WI38 (cell line): ENCODE data around the gene EPHB1.
"Not testable (repeated sequence)": the region's sequence is repeated elsewhere in the genome, so short reads cannot be mapped to it uniquely, and the experiment has no call there.

Experiments
- H3K4me3 ChIP-seq: 2 replicates; pipeline ENCODE4 v1.5.1; 2011; ENCODE audit warnings: low read depth, mild to moderate bottlenecking, control low read depth, low read length
- CTCF ChIP-seq: IDR thresholded peaks from 2 replicates; pipeline ENCODE4 v1.5.1; 2012; ENCODE audit warnings: low read depth, mild to moderate bottlenecking, control low read depth, low read length

The EPHB1 gene

GRCh38 chr3:134998855-134999254, 203.8 kb downstream of the EPHB1 start:
- no peak for TF ChIP-seq CTCF
- no peak overlapping the region for H3K4me3 ChIP-seq

GRCh38 chr3:135000465-135000864, 205.4 kb downstream of the EPHB1 start:
- no peak overlapping the region for H3K4me3 ChIP-seq
- TF ChIP-seq CTCF: no peak

- not testable (repeated sequence) for H3K4me3 ChIP-seq
Measured at GRCh38 chr3:135005616-135006015, 210.6 kb downstream of the EPHB1 start.

GRCh38 chr3:135007607-135008006, 212.5 kb downstream of the EPHB1 start:
- H3K4me3 ChIP-seq: no peak overlapping the region
- TF ChIP-seq CTCF: no peak

GRCh38 chr3:135008326-135008725, 213.3 kb downstream of the EPHB1 start:
- no peak overlapping the region for H3K4me3 ChIP-seq
- TF ChIP-seq CTCF: no peak

GRCh38 chr3:135009014-135009413, 214.0 kb downstream of the EPHB1 start:
- H3K4me3 ChIP-seq: no peak overlapping the region
- TF ChIP-seq CTCF: no peak

- H3K4me3 ChIP-seq: no peak overlapping the region
- no peak for TF ChIP-seq CTCF
Measured at GRCh38 chr3:135012101-135012500, 217.0 kb downstream of the EPHB1 start.

- no peak overlapping the region for H3K4me3 ChIP-seq
- no peak for TF ChIP-seq CTCF
Measured at GRCh38 chr3:135013206-135013605, 218.1 kb downstream of the EPHB1 start.
